Neural cell (in vitro differentiated cells): Measurements from ENCODE around the gene PUS7. TPM values are rescaled to one million over a fixed set of nuclear protein-coding genes. Genes with fewer than 3 reads are reported as not detected.
"Not testable (repeated sequence)": the region's sequence is repeated elsewhere in the genome, so short reads cannot be mapped to it uniquely, and the experiment has no call there.

Source experiments
- H2AFZ ChIP-seq: fragments of 200-600, 300-800 bp; sonication (generic), shearing (Covaris generic); 2 replicates; pipeline ENCODE4 v1.6.0; 2014; ENCODE audit warnings: low read depth, mild to moderate bottlenecking, antibody characterized with exemption, low read length, moderate library complexity
- H3F3A ChIP-seq: fragments of 200-600 bp; shearing (Covaris generic); 2 replicates; pipeline ENCODE4 v1.6.1; 2016; ENCODE audit warnings: mild to moderate bottlenecking, moderate library complexity, mixed read lengths, antibody characterized with exemption, low read length; ENCODE audit not compliant: insufficient read depth, poor library complexity, severe bottlenecking
- H3K27ac ChIP-seq: fragments of 200-600, 300-800 bp; sonication (generic), shearing (Covaris generic); 2 replicates; pipeline ENCODE4 v1.5.1; 2014; ENCODE audit warnings: mild to moderate bottlenecking, low read length, moderate library complexity
- H3K27me3 ChIP-seq: fragments of 300-800, 200-600 bp; sonication (generic), shearing (Covaris generic); 2 replicates; pipeline ENCODE4 v1.6.0; 2014; ENCODE audit warnings: mild to moderate bottlenecking, low read depth, low read length, moderate library complexity; ENCODE audit not compliant: insufficient read depth
- H3K36me3 ChIP-seq: fragments of 300-800, 200-600 bp; sonication (generic), shearing (Covaris generic); 2 replicates; pipeline ENCODE4 v1.5.1; 2014; ENCODE audit warnings: mild to moderate bottlenecking, antibody characterized with exemption, low read length, moderate library complexity; ENCODE audit not compliant: insufficient read depth
- H3K4me2 ChIP-seq: fragments of 300-800, 200-600 bp; sonication (generic), shearing (Covaris generic); 2 replicates; pipeline ENCODE4 v1.6.0; 2014; ENCODE audit warnings: mild to moderate bottlenecking, low read length
- H3K4me3 ChIP-seq: fragments of 300-800, 200-600 bp; sonication (generic), shearing (Covaris generic); 2 replicates; pipeline ENCODE4 v1.5.1; 2014; ENCODE audit warnings: mild to moderate bottlenecking, low read length, moderate library complexity
- H3K79me2 ChIP-seq: fragments of 200-600 bp; shearing (Covaris generic); replicated peaks from 2 replicates; pipeline ENCODE4 v1.6.0; 2014; ENCODE audit warnings: mild to moderate bottlenecking, low read length, moderate library complexity; ENCODE audit not compliant: insufficient read depth
- H3K9ac ChIP-seq: fragments of 300-800, 200-600 bp; sonication (generic), shearing (Covaris generic); 2 replicates; pipeline ENCODE4 v1.6.1; 2016; ENCODE audit warnings: mild to moderate bottlenecking, low read length, mixed read lengths
- H3K9me2 ChIP-seq: fragments of 200-600 bp; shearing (Covaris generic); 2 replicates; pipeline ENCODE4 v1.6.1; 2016; ENCODE audit warnings: mild to moderate bottlenecking, low read length, mixed read lengths; ENCODE audit not compliant: insufficient read depth
- H3K9me3 ChIP-seq: fragments of 200-600, 300-800 bp; sonication (generic), shearing (Covaris generic); 2 replicates; pipeline ENCODE4 v1.6.1; 2016; ENCODE audit warnings: mild to moderate bottlenecking, mixed run types, low read length, moderate library complexity, mixed read lengths
- H4K20me1 ChIP-seq: fragments of 200-600 bp; shearing (Covaris generic); 2 replicates; pipeline ENCODE4 v1.6.1; 2016; ENCODE audit warnings: mild to moderate bottlenecking, mixed run types; ENCODE audit not compliant: insufficient read depth
- CTCF ChIP-seq: fragments of 450-650 bp; IDR thresholded peaks from 2 replicates; pipeline ENCODE4 v1.5.1; 2014; ENCODE audit warnings: antibody characterized with exemption, mild to moderate bottlenecking, moderate library complexity; ENCODE audit not compliant: poor library complexity, severe bottlenecking
- EP300 ChIP-seq: fragments of 450-650 bp; conservative IDR thresholded peaks from 2 replicates; pipeline ENCODE4 v1.6.1; 2014; ENCODE audit warnings: antibody characterized with exemption, mild to moderate bottlenecking, moderate library complexity; ENCODE audit not compliant: poor library complexity, severe bottlenecking
- EZH2 ChIP-seq: fragments of 200-600, 300-800 bp; shearing (Covaris generic), sonication (generic); IDR thresholded peaks from 2 replicates; pipeline ENCODE4 v1.6.1; 2014; ENCODE audit warnings: antibody characterized with exemption, low read length, borderline replicate concordance, mild to moderate bottlenecking; ENCODE audit not compliant: insufficient read depth, poor library complexity, severe bottlenecking
- MXI1 ChIP-seq: fragments of 450-650 bp; conservative IDR thresholded peaks from 2 replicates; pipeline ENCODE4 v1.6.1; 2014; ENCODE audit warnings: antibody characterized with exemption, mild to moderate bottlenecking; ENCODE audit not compliant: poor library complexity, severe bottlenecking
- POLR2AphosphoS5 ChIP-seq: IDR thresholded peaks from 2 replicates; pipeline ENCODE4 v1.6.1; 2012
- RAD21 ChIP-seq: fragments of 450-650 bp; conservative IDR thresholded peaks from 2 replicates; pipeline ENCODE4 v1.6.1; 2014; ENCODE audit warnings: antibody characterized with exemption, mild to moderate bottlenecking, moderate library complexity
- REST ChIP-seq: IDR thresholded peaks from 2 replicates; pipeline ENCODE4 v1.6.1; 2012; ENCODE audit warnings: borderline replicate concordance
- SMC3 ChIP-seq: fragments of 450-650 bp; conservative IDR thresholded peaks from 2 replicates; pipeline ENCODE4 v1.6.1; 2014; ENCODE audit warnings: antibody characterized with exemption, mild to moderate bottlenecking, moderate library complexity; ENCODE audit not compliant: poor library complexity
- TAF1 ChIP-seq: IDR thresholded peaks from 2 replicates; pipeline ENCODE4 v1.6.1; 2012; ENCODE audit warnings: low read depth
- polyA plus RNA-seq: library from polyadenylated mRNA; depleted of rRNA; stranded (reverse); fragments of >200 nt; gene quantifications from 2 replicates; pipeline ENCODE4 v1.2.3, GENCODE V29; 2014

The PUS7 gene
- polyA plus RNA-seq, 1 donor from 2014 or later, result 7.5 TPM

- Histone ChIP-seq H3F3A (no peaks in the 10 kb centered on the region), H4K20me1 (peaks cover 4% of the 10 kb centered on the region), H3K27me3 (no peaks in the 10 kb centered on the region), H2AFZ (no peak overlapping the region), H3K9me3 (no peaks in the 10 kb centered on the region), H3K36me3 (no peaks in the 10 kb centered on the region), H3K27ac (no peak overlapping the region), H3K9ac (no peak overlapping the region), H3K79me2 (peaks cover 15% of the 10 kb centered on the region), H3K9me2 (no peaks in the 10 kb centered on the region), H3K4me2 (no peak overlapping the region), H3K4me3 (no peak overlapping the region)
- TF ChIP-seq TAF1, result no peak
- no peak for TF ChIP-seq EZH2
- TF ChIP-seq POLR2AphosphoS5, result no peak
- TF ChIP-seq EP300, result no peak
- no peak for TF ChIP-seq RAD21
These were observed 8.5 kb upstream of the PUS7 start for GRCh38 chr7:105530546-105530945.

GRCh38 chr7:105530126-105530525 lies 8.1 kb upstream of the PUS7 start:
- Histone ChIP-seq H2AFZ (no peak overlapping the region), H3K9me3 (no peaks in the 10 kb centered on the region), H4K20me1 (peaks cover 4% of the 10 kb centered on the region), H3K27ac (no peak overlapping the region), H3K9ac (no peak overlapping the region), H3K4me2 (no peak overlapping the region), H3K4me3 (no peak overlapping the region), H3K36me3 (no peaks in the 10 kb centered on the region), H3K27me3 (no peaks in the 10 kb centered on the region), H3K79me2 (peaks cover 15% of the 10 kb centered on the region), H3K9me2 (no peaks in the 10 kb centered on the region), H3F3A (no peaks in the 10 kb centered on the region)
- TF ChIP-seq EZH2, result no peak
- no peak for TF ChIP-seq TAF1
- no peak for TF ChIP-seq MXI1
- no peak for TF ChIP-seq CTCF
- no peak for TF ChIP-seq SMC3
- TF ChIP-seq REST, result no peak
- no peak for TF ChIP-seq EP300
- TF ChIP-seq RAD21, result no peak
- no peak for TF ChIP-seq POLR2AphosphoS5

GRCh38 chr7:105527737-105528136 lies 5.7 kb upstream of the PUS7 start:
- H4K20me1 ChIP-seq, H3K9me2 ChIP-seq, H2AFZ ChIP-seq, H3K4me3 ChIP-seq, H3K27ac ChIP-seq, H3K9me3 ChIP-seq, H3K36me3 ChIP-seq, H3K9ac ChIP-seq, H3K27me3 ChIP-seq, H3F3A ChIP-seq, H3K4me2 ChIP-seq, H3K79me2 ChIP-seq: not testable (repeated sequence)
